M059J (cell line): ENCODE measurements around the gene BRCA1. TPM values are rescaled to one million over a fixed set of nuclear protein-coding genes. Genes with fewer than 3 reads are reported as not detected.
A peak's percentile ranks its signal among the peaks of the same experiment; 100 is the strongest.
"Not testable (repeated sequence)": the region's sequence is repeated elsewhere in the genome, so short reads cannot be mapped to it uniquely, and the experiment has no call there.

ENCODE experiments used
- DNase-seq: peaks from one replicate; pipeline ENCODE4 v3.0.0-alpha.2; 2012; ENCODE audit warnings: low read depth
- total RNA-seq: library from RNA; depleted of rRNA; stranded (reverse); fragments of >200 nt; shearing (Covaris generic); gene quantifications from 2 replicates; pipeline ENCODE4 v1.2.3, GENCODE V29; 2014

Gene BRCA1
- total RNA-seq, 1 experiment from 2014 or later = 30.1 TPM

DNA sequence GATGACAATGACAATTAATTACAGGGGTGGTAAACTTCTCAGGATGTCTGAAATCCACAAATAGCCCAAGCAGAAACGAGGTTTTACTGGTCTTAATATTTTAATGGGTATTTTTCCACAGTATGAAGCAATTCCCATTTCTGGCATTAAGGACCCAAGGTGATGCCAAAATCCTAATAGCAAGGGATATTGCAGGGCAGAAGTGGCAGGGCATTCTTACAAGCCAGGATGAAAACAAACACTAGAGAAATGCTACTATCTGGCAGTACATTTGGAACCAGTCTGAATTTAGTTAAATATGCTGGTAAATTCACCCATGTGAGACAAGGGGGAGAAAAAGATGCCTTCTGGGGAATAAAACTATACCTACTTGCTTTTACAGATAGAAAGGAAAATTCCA lies 54.9 kb downstream of the BRCA1 start:
- no peak for DNase-seq

DNA sequence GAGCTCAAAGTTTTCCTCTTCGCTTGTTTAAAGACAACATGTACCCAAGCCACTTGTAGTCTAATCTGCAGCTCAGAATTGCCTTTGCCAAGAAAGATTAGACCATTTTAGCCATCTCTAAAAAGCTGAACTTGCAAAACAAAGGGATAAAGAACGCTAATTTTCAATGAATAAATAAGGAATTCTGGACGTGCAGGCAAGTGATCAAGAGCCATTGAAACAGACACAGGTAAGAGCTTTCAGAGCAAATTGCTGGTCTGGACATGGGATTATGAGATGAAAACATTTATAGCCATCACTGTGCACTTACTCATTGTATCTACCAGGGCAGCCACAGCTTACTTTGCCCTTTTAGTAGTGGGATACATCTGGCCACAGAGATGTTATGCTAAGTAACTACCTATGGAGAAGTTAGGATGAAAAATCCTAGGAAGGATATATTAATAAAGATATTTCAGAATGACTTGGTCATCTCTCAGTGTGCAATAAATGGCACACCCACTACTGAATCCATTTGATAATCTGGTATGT lies 55.7 kb downstream of the BRCA1 start:
- DNase-seq = no peak

DNA sequence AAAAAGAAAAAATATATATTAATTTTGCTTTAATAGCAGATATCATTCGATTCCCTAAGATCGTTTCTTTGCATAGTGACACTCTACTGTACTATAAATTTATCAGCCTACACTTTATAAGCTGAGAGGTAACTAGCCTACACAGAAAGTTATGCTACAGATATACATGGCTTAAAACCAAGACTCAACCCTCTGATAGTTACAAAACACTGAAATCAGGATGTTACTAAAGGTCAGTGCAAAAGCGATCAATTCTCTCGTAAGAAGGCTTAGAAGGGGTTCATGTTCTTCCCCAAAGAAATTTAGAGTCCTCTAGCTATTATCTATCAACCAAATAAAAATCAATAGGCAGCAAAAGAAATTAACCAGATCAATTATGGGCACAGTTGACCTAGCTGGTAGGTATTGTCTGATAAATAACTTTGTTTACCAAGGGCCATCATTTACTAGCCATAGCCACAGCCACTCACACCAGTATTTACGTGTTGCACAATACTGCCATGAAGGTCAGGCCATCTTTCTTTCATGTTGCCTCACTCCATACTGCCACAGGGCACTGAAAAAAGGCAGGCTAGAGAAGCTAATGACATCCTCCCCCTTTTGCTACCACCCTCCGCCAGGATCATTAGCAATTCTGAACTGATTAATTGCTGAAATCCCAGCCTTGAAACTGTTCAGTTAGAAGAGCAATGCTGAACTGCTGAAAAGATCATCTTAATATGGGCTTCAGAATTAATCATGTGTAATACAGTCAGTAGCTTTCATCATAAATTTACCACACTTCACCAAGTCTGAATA lies 56.4 kb downstream of the BRCA1 start:
- peak; percentile 2 for DNase-seq

DNA sequence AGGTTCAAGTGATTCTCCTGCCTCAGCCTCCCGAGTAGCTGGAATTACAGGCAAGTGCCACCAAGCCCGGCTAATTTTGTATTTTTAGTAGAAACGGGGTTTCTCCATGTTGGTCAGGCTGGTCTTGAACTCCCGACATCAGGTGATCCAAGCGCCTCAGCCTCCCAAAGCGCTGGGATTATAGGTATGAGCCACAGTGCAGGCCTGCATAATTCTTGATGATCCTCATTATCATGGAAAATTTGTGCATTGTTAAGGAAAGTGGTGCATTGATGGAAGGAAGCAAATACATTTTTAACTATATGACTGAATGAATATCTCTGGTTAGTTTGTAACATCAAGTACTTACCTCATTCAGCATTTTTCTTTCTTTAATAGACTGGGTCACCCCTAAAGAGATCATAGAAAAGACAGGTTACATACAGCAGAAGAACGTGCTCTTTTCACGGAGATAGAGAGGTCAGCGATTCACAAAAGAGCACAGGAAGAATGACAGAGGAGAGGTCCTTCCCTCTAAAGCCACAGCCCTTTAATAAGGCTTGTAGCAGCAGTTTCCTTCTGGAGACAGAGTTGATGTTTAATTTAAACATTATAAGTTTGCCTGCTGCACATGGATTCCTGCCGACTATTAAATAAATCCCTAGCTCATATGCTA lies 62.1 kb downstream of the BRCA1 start:
- no peak for DNase-seq

DNA sequence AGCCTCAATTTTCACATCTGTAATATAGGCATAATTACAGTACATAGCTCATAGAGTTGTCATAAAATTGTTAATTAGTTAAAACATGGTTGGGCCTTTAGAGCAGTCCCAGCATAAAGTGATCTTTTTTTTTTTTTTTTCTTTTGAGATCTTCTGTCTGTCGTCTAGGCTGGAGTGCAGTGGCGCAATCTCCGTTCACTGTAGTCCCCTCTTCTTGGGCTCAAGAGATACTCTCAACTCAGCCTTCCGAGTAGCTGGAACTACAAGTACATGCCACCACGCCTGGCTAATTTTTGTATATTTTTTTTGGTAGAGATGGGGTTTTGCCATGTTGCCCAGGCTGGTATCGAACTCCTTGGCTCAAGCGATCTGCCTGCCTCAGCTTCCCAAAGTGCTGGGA lies 69.1 kb downstream of the BRCA1 start:
- DNase-seq = no peak

DNA sequence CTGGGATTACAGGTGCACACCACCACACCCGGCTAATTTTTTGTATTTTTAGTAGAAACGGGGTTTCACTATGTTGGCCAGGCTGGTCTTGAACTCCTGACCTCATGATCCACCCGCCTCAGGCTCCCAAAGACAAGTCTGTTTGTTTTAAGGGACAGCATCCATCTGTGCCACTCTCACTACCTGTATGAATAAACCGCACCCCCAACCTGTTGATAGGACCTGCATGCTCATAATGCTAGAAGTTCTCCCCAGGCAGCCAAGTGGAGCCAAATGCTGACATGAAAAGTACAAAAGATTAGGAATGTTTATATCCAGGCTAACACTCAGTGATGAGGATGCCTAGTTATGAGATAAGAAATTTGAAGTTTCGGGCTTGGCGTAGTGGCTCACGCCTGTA lies 72.2 kb downstream of the BRCA1 start:
- not testable (repeated sequence) for DNase-seq

DNA sequence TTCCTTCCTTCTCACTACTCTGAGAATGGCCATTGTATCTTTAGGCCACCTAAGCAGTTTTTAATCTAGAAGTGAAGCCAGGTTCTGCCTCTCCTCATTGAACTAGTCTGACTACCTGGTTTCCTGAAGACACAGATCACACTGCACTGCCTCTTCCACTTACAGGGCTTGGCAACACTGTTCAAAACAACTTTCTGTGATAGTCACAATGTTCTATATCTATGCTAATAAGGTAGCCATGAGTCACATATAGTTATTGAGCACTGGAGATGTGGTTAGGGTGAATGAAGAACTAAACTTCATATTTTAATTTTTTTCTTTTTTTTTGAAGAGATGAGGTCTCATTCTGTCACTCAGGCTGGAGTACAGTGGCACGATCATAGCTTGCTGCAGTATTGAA lies 73.2 kb downstream of the BRCA1 start:
- DNase-seq = no peak

DNA sequence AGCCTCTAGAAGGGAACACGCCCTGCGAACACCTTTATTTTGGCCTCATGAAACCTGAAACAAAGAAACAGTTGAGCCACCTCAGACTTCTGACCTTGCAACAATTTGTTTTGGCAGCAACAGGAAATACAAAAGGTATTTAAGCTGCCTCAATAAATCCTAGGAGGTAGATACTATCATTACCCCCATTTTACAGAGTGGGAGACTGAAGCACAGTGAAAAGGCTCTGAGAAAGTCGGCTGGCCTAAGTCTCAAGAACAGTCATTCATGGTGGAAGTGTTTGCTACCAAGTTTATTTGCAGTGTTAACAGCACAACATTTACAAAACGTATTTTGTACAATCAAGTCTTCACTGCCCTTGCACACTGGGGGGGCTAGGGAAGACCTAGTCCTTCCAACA lies 81.1 kb downstream of the BRCA1 start:
- no peak for DNase-seq

DNA sequence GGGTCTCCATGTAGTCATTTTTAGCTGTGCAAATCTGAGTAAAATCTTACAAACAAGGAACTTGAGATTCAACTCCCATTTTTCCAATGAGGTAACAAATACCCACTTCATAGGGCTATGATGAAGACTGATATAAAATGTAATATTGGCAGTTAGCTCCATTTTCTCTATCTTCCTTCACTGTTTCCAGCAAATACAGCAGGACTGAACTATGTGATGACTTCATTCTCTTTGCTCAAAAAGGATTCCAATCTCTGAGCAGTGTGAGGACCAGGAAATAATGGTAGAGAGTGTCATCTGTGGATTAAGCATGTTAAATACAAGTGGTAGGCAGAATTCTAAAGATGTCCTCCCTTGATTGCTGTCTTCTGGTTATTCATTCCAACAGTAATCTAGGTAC lies 81.9 kb downstream of the BRCA1 start:
- DNase-seq = no peak

DNA sequence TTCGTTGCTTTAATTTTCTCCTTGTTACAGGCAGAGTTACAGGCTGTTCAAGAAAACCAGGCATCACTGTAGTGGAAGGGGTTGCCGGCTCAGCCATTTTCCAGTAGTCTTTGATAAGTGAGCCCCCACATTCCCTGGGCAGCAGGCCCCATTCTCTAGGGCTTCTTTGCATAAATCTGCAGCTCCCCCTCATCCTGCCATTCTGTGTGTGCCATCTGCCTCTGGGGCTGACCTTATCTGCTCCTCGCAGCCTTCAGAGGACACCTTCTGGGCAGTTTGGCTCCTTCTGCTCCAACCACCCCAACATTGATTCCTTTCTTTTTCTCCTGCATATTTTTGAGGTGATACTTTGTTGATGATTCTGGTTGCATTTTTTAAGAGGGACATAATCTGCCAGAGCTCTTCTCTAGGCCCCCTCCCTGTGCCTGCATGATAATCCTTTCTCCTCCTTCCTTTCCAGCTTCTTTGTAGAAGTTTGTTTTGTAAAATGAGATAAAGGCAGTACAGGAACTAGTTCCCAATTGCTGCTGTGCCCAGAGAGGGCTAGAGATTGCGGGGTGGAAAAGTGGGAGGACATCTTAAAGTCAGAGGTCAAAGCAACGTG lies 83.0 kb downstream of the BRCA1 start:
- DNase-seq = no peak

DNA sequence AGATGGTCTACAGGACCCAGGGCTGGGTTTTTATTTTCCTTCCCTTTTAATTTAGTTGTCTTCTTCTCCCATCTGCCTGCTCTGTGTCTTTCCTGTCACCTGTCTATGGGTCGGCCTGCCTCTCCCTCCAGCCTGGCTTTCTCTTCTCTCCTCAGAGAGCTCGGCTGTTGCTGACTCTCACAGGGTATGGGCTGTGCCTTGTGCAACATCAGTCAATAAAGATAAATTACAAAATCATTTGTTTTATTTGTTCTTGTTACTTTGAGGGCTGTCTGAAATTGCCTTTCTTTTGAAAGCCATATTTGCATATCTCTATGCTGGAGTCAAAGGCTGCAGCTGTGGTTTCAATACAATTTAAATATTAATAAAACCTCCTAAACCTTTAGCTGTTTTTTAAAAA lies 84.5 kb downstream of the BRCA1 start:
- no peak for DNase-seq

DNA sequence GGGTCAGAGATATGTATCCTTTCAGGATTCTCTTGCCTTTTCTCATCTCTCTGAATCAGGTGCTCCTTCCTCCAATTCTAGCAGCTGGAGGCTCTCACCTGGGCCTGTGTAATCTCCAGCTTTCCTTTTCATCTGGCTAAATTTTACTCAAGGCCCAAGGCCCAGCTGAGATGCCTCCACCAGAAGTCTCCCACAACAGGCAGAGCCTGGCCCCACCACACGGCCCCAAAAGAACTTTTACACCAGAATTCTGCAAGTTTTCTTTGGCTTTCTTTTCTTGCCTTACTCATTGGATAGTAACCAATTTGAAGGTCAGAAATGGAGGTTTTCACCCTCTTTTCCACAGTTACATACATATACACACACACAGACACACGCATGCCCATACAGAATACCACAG lies 85.5 kb downstream of the BRCA1 start:
- DNase-seq = no peak

DNA sequence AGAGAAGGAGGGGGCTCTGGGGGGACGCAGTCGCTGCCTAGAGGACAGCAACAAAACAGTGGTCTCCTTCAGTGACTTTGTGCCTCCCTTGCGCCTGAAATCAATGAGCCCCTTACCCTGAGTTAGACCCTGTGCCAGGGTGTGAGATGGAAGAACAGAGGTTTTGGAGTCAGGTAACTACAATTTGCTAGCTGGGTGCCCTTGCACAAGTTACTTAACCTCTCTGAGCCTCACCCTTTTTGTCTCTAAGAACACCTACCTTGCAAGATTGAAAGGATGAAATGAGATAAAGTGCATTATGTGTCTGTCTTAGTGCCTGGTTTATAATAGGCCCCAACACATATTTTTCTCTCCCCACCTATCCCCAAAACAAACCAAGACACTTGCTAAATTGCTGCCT lies 90.3 kb downstream of the BRCA1 start:
- DNase-seq = no peak

DNA sequence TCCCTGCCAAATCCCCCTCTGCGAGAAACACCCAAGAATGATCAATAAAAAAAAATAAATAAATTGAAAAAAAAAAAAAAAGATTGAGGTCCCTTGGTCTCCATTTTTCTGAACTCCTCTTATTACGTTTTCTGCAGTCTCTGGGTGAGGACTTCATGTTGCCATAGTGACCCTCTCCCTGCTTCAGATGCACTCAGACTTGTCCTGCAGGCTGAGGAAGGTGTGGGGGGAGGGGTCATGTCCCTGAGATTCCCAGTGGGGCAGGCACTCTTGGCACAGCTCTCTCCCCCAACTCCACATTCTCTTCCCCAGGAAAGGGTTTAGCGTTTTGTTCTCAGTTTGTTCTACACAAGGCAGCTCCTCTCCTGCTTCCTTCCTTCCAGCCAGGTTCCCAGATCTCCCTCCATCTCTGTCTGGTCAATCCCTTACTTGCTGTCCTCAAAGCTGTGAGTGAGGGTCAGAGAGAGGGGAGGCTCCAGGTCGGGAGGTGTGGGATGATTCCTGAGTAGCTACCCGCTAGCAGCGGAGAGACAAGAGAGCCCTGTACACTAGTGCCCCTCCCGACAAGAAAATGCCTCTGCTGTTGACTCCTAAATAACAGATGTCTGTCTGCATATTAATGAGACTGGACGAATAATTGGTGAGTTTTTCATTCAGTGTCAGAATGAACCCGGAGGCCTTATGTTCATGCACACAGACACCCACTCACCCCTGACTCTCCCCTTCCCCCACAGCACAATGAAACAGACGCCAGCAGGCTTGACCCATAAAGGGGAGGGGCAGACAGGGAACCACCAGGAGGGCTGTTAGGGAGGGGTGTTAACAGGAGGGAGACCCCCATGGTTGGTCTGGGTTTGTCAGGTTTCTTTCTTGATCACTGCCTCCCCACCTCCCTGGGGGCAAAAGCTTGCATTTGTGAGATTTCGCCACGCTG lies 90.9 kb downstream of the BRCA1 start:
- DNase-seq = no peak

DNA sequence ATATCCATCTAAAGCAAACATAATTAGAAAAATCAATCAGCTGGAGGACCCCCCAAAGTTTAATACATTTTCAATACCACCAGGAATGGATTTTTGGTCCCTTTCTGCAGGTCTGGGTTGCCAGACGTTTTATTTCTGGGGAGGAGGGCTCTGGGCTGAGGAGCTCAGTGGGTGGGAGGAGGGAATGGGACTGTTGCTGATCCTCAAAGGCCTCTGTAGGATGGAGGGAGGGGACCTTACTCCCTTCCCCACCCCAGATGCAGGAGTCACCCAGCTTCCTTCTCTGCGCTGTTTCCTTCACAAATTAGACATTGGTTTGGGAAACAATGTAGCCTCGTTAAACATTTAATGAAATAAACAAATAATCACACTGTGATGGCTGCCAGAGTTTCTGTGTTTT lies 93.5 kb downstream of the BRCA1 start:
- no peak for DNase-seq

DNA sequence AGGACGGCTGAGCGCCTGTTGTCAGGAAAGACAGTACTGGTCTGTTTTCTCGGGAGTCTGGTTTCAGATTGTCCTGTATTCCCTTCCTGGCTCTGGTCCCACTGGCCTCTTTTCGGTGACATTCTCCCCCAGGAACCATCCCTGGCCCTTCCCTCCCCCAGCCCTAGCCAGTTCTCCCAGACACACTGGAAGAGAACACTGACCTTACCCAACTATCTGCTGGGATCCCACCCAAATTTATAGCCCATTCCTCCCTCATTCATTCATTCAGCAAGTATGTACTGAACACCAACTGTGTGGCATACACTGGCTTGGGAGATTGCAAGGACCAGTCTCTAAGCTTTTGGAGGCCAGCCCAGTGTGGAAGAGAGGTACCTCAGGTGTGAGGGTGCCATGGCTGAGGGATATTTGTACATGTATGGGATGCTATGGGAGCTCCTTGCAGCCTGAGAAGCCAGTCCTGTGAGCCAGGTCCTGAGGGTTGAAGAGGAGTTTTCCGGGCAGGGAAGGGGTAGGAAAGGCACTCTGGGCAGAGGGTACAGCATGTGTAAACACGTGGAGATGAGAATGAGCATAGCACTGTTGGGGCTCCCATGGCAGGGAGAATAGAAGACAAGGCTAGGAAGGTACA lies 94.9 kb downstream of the BRCA1 start:
- DNase-seq = no peak

DNA sequence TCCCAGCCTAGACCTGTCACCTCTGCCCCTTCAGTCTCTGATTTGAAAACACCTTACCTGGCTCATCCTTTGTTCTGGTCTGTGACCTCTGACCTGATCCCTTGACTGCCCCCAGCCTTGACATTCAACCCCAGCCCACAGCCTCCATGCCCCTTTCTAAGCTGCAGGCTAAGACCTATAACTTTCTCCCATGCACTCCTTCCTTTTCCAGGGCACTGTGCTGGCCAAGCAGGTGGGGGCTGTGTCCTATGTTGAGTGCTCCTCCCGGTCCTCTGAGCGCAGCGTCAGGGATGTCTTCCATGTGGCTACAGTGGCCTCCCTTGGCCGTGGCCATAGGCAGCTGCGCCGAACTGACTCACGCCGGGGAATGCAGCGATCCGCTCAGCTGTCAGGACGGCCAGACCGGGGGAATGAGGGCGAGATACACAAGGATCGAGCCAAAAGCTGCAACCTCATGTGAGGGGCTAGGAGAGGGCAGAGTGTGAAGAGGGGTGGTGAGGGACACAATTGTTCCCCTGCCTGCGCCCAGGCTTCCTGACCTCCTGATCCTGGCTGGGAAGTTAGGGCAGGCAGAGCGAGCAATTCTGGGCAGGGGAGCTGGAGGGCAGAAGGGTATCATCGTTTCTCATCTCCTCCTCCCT lies 96.8 kb downstream of the BRCA1 start:
- DNase-seq = no peak

DNA sequence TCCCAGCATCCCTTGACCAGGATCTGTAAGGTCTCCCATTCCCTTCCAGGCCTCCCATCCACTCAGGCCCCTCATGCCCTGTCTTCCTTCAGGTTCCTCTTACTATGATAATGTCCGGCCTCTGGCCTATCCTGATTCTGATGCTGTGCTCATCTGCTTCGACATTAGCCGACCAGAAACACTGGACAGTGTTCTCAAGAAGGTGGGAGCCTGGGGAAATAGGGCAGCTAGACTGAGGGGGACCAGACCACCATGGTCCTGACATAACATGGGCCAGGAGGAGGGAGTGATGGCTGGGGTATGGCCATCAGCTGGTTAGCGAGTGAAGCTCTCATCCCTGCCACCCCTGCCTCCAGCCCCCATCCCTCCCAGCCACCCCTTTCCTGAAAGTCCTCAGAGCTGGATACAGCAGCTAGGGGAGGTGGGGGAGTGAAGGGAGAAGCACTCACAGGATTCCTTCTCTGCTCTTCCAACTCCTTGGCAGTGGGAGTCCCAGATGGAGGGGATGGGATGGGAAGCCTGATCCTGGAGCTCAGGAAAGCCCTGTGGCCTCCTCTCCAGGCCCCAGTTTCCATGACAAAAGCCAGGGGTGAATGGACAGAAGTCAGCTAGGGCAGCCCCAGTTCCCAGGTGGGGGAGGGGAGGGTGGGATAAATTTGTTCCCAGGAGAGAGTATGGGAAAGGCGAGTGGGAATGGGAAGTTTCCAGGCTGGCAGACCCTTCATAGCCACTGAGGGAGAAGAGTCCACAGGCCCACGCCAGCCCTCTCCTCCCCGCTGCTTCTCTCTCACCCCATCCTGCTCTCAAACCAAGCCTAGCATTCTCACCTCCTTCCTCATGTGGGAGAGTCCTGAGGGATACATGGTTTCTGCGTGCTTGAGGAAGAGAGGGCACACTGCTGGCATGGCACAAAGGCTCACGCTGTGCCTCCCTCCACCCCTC lies 97.8 kb downstream of the BRCA1 start:
- DNase-seq = no peak

DNA sequence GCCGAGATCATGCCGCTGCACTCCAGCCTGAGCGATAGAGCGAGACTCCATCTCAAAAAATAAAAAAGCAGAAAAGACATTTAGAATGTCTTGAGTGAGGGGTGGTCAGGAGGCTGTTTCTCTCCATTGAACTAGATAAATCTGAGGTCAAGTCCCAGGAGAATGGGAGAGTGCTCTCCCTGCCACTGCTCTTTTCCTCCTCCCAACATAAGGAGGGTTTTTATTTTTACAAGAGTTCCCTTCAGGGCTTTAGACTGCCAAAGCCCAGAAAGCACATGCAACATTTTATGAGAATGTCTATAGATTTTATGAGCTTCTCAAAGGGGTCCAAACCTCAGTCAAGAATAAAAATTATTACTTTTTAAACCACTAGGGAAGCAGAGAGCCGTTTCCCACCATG lies 98.6 kb downstream of the BRCA1 start:
- no peak for DNase-seq
